H1 (cell line): ENCODE measurements around the gene PALM3. TPM values are rescaled to one million over a fixed set of nuclear protein-coding genes. Genes with fewer than 3 reads are reported as not detected.

Experiments
- CTCF ChIA-PET: fragments of 300-600 bp; sonication (Branson Sonifier 250); formaldehyde crosslinking; loops from one replicate; lab custom pipeline; 2021; ENCODE audit not compliant: partially characterized antibody; lab: Charles Lee
- POLR2A ChIA-PET: fragments of 300-600 bp; sonication (Branson Sonifier 250); formaldehyde crosslinking; loops from one replicate; lab custom pipeline; 2021; ENCODE audit warnings: inconsistent platforms; ENCODE audit not compliant: partially characterized antibody; lab: Charles Lee
- DNase-seq, 2 experiments: peaks; one replicate each; pipeline versions ENCODE4 v3.0.0 to v3.0.0-alpha.2; 2010 to 2022; ENCODE audit warnings: low spot score in 2 of 2, low read depth in 1 of 2, mixed read lengths in 1 of 2
- FAIRE-seq: peaks from 2 replicates; lab custom pipeline; 2011; peaks lifted over from hg19 to GRCh38; lab: Jason Lieb, UNC
- H2AFZ ChIP-seq: 2 replicates; pipeline ENCODE4 v1.8.1; 2012; ENCODE audit warnings: low read length, inconsistent platforms
- H2AK5ac ChIP-seq: 2 replicates; pipeline ENCODE4 v1.6.1; 2013; ENCODE audit warnings: low read depth, low read length
- H2BK120ac ChIP-seq: replicated peaks from 2 replicates; pipeline ENCODE3; 2013; ENCODE audit warnings: low read depth, low read length, inconsistent platforms
- H2BK12ac ChIP-seq: 2 replicates; pipeline ENCODE4 v1.6.1; 2013; ENCODE audit warnings: low read depth, low read length
- H2BK15ac ChIP-seq: 2 replicates; pipeline ENCODE4 v1.6.1; 2013; ENCODE audit warnings: low read length
- H2BK20ac ChIP-seq: 2 replicates; pipeline ENCODE4 v1.6.1; 2013; ENCODE audit warnings: low read length
- H2BK5ac ChIP-seq: 2 replicates; pipeline ENCODE4 v1.6.1; 2013; ENCODE audit warnings: low read depth, low read length
- H3K14ac ChIP-seq: 2 replicates; pipeline ENCODE4 v1.6.1; 2013; ENCODE audit warnings: inconsistent platforms; ENCODE audit not compliant: insufficient read length
- H3K18ac ChIP-seq: 2 replicates; pipeline ENCODE4 v1.6.1; 2013; ENCODE audit warnings: low read length; ENCODE audit errors: extremely low read depth
- H3K23ac ChIP-seq: 2 replicates; pipeline ENCODE4 v1.6.1; 2013; ENCODE audit warnings: inconsistent platforms; ENCODE audit not compliant: insufficient read length
- H3K23me2 ChIP-seq: 2 replicates; pipeline ENCODE4 v1.6.1; 2013; ENCODE audit warnings: low read depth, low read length
- H3K27ac ChIP-seq: 2 replicates; pipeline ENCODE4 v1.6.1; 2011; ENCODE audit warnings: low read depth, low read length, inconsistent platforms
- H3K27me3 ChIP-seq, 4 experiments: replicated peaks in 1 of 4; 1 replicate in 1 of 4; 2 replicates in 3 of 4; pipeline versions ENCODE4 v1.6.1 to v1.8.1; 2011 to 2013; ENCODE audit warnings: low read length in 3 of 4, mild to moderate bottlenecking in 3 of 4, inconsistent platforms in 2 of 4, mixed read lengths in 2 of 4, moderate library complexity in 1 of 4; ENCODE audit not compliant: control insufficient read depth in 3 of 4, insufficient read depth in 3 of 4; ENCODE audit errors: extremely low read depth in 1 of 4
- H3K36me3 ChIP-seq, 4 experiments: 2 replicates each; pipeline versions ENCODE4 v1.6.1 to v1.8.1; 2011 to 2013; ENCODE audit warnings: mild to moderate bottlenecking in 4 of 4, low read length in 3 of 4, moderate library complexity in 2 of 4, control low read depth in 1 of 4, inconsistent platforms in 1 of 4; ENCODE audit not compliant: insufficient read depth in 4 of 4, control insufficient read depth in 2 of 4
- H3K4ac ChIP-seq: replicated peaks from 2 replicates; pipeline ENCODE3; 2013; ENCODE audit warnings: low read length, low read depth, mixed read lengths, inconsistent platforms; ENCODE audit not compliant: insufficient read length
- H3K4me1 ChIP-seq, 4 experiments: replicated peaks in 1 of 4; 1 replicate in 1 of 4; 2 replicates in 3 of 4; pipeline versions ENCODE4 v1.6.1 to v1.8.1; 2011 to 2013; ENCODE audit warnings: low read length in 3 of 4, inconsistent platforms in 2 of 4, mixed read lengths in 1 of 4; ENCODE audit not compliant: insufficient read depth in 4 of 4, control insufficient read depth in 3 of 4
- H3K4me2 ChIP-seq, 2 experiments: 2 replicates each; pipeline versions ENCODE4 v1.6.1 to v1.8.1; 2011 to 2013; ENCODE audit warnings: low read depth in 2 of 2, low read length in 2 of 2, control low read depth in 1 of 2, inconsistent platforms in 1 of 2, mild to moderate bottlenecking in 1 of 2; ENCODE audit not compliant: insufficient read depth in 1 of 2
- H3K4me3 ChIP-seq, 4 experiments: fragments of 200-600, 300-600 bp in 1 of 4; sonication (generic), shearing (Covaris generic), sonication (Bioruptor Twin) in 1 of 4; 2 replicates each; pipeline versions ENCODE4 v1.5.1 to v1.8.1; 2011 to 2016; ENCODE audit warnings: low read length in 4 of 4, low read depth in 3 of 4, control low read depth in 2 of 4, inconsistent platforms in 2 of 4, mild to moderate bottlenecking in 2 of 4, mixed read lengths in 1 of 4, moderate library complexity in 1 of 4; ENCODE audit not compliant: insufficient read depth in 2 of 4; ENCODE audit errors: extremely low read depth in 1 of 4
- H3K56ac ChIP-seq: replicated peaks from 2 replicates; pipeline ENCODE3; 2013; ENCODE audit warnings: low read depth, mild to moderate bottlenecking, mixed read lengths, low read length, inconsistent platforms; ENCODE audit not compliant: insufficient read length
- H3K79me1 ChIP-seq: 2 replicates; pipeline ENCODE4 v1.6.1; 2013; ENCODE audit warnings: low read depth, low read length, control low read depth
- H3K79me2 ChIP-seq, 2 experiments: 2 replicates each; pipeline versions ENCODE4 v1.6.1 to v1.8.1; 2012 to 2013; ENCODE audit warnings: low read length in 2 of 2, mild to moderate bottlenecking in 2 of 2, inconsistent platforms in 1 of 2; ENCODE audit not compliant: insufficient read depth in 2 of 2, control insufficient read depth in 1 of 2
- H3K9ac ChIP-seq, 4 experiments: replicated peaks in 1 of 4; 1 replicate in 1 of 4; 2 replicates in 3 of 4; pipeline versions ENCODE4 v1.6.1 to v1.8.1; 2011 to 2013; ENCODE audit warnings: low read depth in 3 of 4, low read length in 3 of 4, control low read depth in 2 of 4, mild to moderate bottlenecking in 2 of 4, moderate library complexity in 2 of 4, inconsistent platforms in 1 of 4; ENCODE audit errors: extremely low read depth in 1 of 4
- H3K9me3 ChIP-seq, 2 experiments: 2 replicates each; pipeline versions ENCODE4 v1.6.1 to v1.8.1; 2012 to 2013; ENCODE audit warnings: mild to moderate bottlenecking in 2 of 2, moderate library complexity in 2 of 2, control low read depth in 1 of 2, inconsistent platforms in 1 of 2, low read depth in 1 of 2, low read length in 1 of 2, mixed read lengths in 1 of 2; ENCODE audit not compliant: insufficient read depth in 2 of 2
- H4K20me1 ChIP-seq, 2 experiments: replicated peaks in 1 of 2; 2 replicates each; pipeline versions ENCODE3 to v1.8.1; 2011 to 2013; ENCODE audit warnings: inconsistent platforms in 2 of 2, low read length in 2 of 2, mild to moderate bottlenecking in 1 of 2; ENCODE audit not compliant: insufficient read depth in 2 of 2, control insufficient read depth in 1 of 2
- H4K5ac ChIP-seq: 2 replicates; pipeline ENCODE4 v1.6.1; 2013; ENCODE audit warnings: low read length, low read depth, mixed read lengths, inconsistent platforms; ENCODE audit not compliant: insufficient read length
- H4K8ac ChIP-seq: 2 replicates; pipeline ENCODE4 v1.8.0; 2013; ENCODE audit warnings: mild to moderate bottlenecking, moderate library complexity, low read length, inconsistent platforms; ENCODE audit not compliant: insufficient read depth; ENCODE audit errors: extremely low read depth
- H4K91ac ChIP-seq: replicated peaks from 2 replicates; pipeline ENCODE3; 2013; ENCODE audit warnings: low read length, mixed read lengths, inconsistent platforms; ENCODE audit not compliant: insufficient read length
- ATF3 ChIP-seq: IDR thresholded peaks from 2 replicates; pipeline ENCODE4 v1.6.1; 2011; ENCODE audit warnings: low read depth, mild to moderate bottlenecking, low read length; ENCODE audit not compliant: insufficient read depth
- CBX5 ChIP-seq: fragments of 300-800, 300-1000 bp; sonication (generic); IDR thresholded peaks from 2 replicates; pipeline ENCODE4 v1.7.1; 2016; ENCODE audit warnings: antibody characterized with exemption, low read length, low read depth
- CREB1 ChIP-seq: IDR thresholded peaks from 2 replicates; pipeline ENCODE4 v1.6.1; 2012; ENCODE audit warnings: inconsistent platforms
- EGR1 ChIP-seq: IDR thresholded peaks from 2 replicates; pipeline ENCODE4 v1.6.1; 2011; ENCODE audit warnings: low read depth, low read length, borderline replicate concordance
- JUND ChIP-seq: IDR thresholded peaks from 2 replicates; pipeline ENCODE4 v1.6.1; 2011; ENCODE audit warnings: mild to moderate bottlenecking, improper control_type of control experiment, low read length
- NRF1 ChIP-seq: IDR thresholded peaks from 2 replicates; pipeline ENCODE4 v1.6.1; 2011; ENCODE audit warnings: mild to moderate bottlenecking, low read depth, low read length, improper control_type of control experiment
- RNF2 ChIP-seq: fragments of 200-900, 300-1000 bp; sonication (generic); IDR thresholded peaks from 2 replicates; pipeline ENCODE4 v1.7.1; 2016; ENCODE audit warnings: borderline replicate concordance, low read depth, mild to moderate bottlenecking, antibody characterized with exemption, low read length; ENCODE audit not compliant: poor library complexity, severe bottlenecking; ENCODE audit errors: missing control alignments
- SP4 ChIP-seq: IDR thresholded peaks from 2 replicates; pipeline ENCODE4 v1.6.1; 2012; ENCODE audit warnings: low read length, inconsistent platforms
- SUZ12 ChIP-seq: fragments of 200-600 bp; sonication (generic); IDR thresholded peaks from 2 replicates; pipeline ENCODE4 v1.6.1; 2012; ENCODE audit warnings: mild to moderate bottlenecking, inconsistent platforms, low read length, moderate library complexity, mixed read lengths
- TAF7 ChIP-seq: optimal IDR thresholded peaks from 2 replicates; pipeline ENCODE3; 2011; ENCODE audit warnings: low read depth, mild to moderate bottlenecking, inconsistent platforms, low read length, moderate library complexity, borderline replicate concordance
- TBP ChIP-seq: IDR thresholded peaks from 2 replicates; pipeline ENCODE4 v1.6.1; 2011; ENCODE audit warnings: low read depth, low read length, improper control_type of control experiment
- TCF12 ChIP-seq: IDR thresholded peaks from 2 replicates; pipeline ENCODE4 v1.6.1; 2011; ENCODE audit warnings: low read depth, mild to moderate bottlenecking, low read length
- WGBS, 2 experiments: shearing (Covaris generic) in 1 of 2; methylation state at CpG; one replicate each; pipeline versions ENCODE4 v1.1.6 to v1.1.7; 2013 to 2015; ENCODE audit warnings: low lambda C conversion rate in 2 of 2, mixed read lengths in 2 of 2, inconsistent platforms in 1 of 2, low coverage in 1 of 2, missing lambda C conversion rate in 1 of 2; ENCODE audit not compliant: insufficient replicate concordance in 2 of 2, insufficient coverage in 1 of 2, insufficient read length in 1 of 2; ENCODE audit errors: extremely low coverage in 1 of 2, missing lambda C conversion rate in 1 of 2; 5-methylcytosine and 5-hydroxymethylcytosine counted together
- polyA plus RNA-seq, 7 experiments: library from polyadenylated mRNA; depleted of rRNA in 3 of 7; stranded (reverse) in 5 of 7; unstranded in 2 of 7; fragments of >200 nt in 5 of 7; fragments of 200-250 nt in 2 of 7; gene quantifications; 1 replicate in 5 of 7; 2 replicates in 1 of 7; 4 replicates in 1 of 7; pipeline versions ENCODE4 v1.2.1 to v1.2.3, GENCODE V29; 2011 to 2013; ENCODE audit warnings: missing spikeins in 2 of 7, mixed read lengths in 2 of 7
- total RNA-seq: library from RNA; stranded (reverse); fragmentation: NEBNext Ultra II Directional; extraction: Animal tissue kit (Norgen Biotek cat#: 25700); gene quantifications from 2 replicates; pipeline ENCODE4 v1.2.1, GENCODE V29; 2021

Gene PALM3
- total and polyA plus RNA-seq, 2 of the 8 experiments (the other 6 are each of a cell fraction or from before 2014, with no cell fraction given), result 5.8 to 31.3 TPM

GRCh38 chr19:14056741-14057356 lies 5.0 kb downstream of the PALM3 start:
- peak overlapping the region; percentile 68 to 77 for H3K4me2 ChIP-seq
- no peak for DNase-seq
- ChIA-PET POLR2A (interaction anchor here (0.7 to 1.9 kb wide), 13 partner anchors 8 to 175 kb away, joined by 3 to 6 read pairs (median 4); partner anchors contain the start of gene ASF1B), CTCF (interaction anchor here (0.8 to 6.4 kb wide), 18 partner anchors 8 to 271 kb away, joined by 3 to 76 read pairs (median 4); partner anchors contain the start of genes C19orf67, IL27RA and MISP3)
- no peaks in the 10 kb centered on the region for H3K79me2 ChIP-seq
- no peak overlapping the region for H2BK12ac ChIP-seq
- H3K23ac ChIP-seq, result no peak overlapping the region
- H3K4me1 ChIP-seq, result peaks cover 0 to 10% (median 3%) of the 10 kb centered on the region in 4 experiments; a peak in 4 of 7 replicates
- 0 out of 2 replicates have a peak overlapping the region, but pooled peaks have one; percentile 29 for H2BK15ac ChIP-seq
- H2AK5ac ChIP-seq, result 0 out of 2 replicates have a peak overlapping the region, but pooled peaks have one; percentile 65
- H4K5ac ChIP-seq, result no peak overlapping the region
- no peak overlapping the region for H2BK5ac ChIP-seq
- H3K9ac ChIP-seq, result no peak overlapping the region; a peak in 1 of 7 replicates
- no peak overlapping the region for H3K14ac ChIP-seq
- whole genome bisulfite sequencing, 2 experiments, result 40% methylated on average over 9 of the region's 19 CpGs; no CpG with 5 or more reads in 1 of the 2 experiments
- no peak overlapping the region for H2BK20ac ChIP-seq
- H3K27ac ChIP-seq, result no peak overlapping the region
- H4K20me1 ChIP-seq, result peaks cover 0 to 2% of the 10 kb centered on the region in 2 experiments
- H3K56ac ChIP-seq, result no peak overlapping the region
- peaks cover 12% of the 10 kb centered on the region; the same call in 1 of the 2 replicates for H3K23me2 ChIP-seq
- H3K36me3 ChIP-seq, result no peaks in the 10 kb centered on the region
- H4K91ac ChIP-seq, result no peak overlapping the region
- peaks cover 5 to 19% (median 14%) of the 10 kb centered on the region in 4 experiments for H3K27me3 ChIP-seq
- H2AFZ ChIP-seq, result no peak overlapping the region
- peak overlapping the region; percentile 49 to 82 (median 58) for H3K4me3 ChIP-seq
- H3K79me1 ChIP-seq, result no peaks in the 10 kb centered on the region
- no peak overlapping the region; the same call in 1 of the 2 replicates for H3K18ac ChIP-seq
- no peak for FAIRE-seq
- H4K8ac ChIP-seq, result no peak overlapping the region
- no peak overlapping the region for H3K4ac ChIP-seq
- H3K9me3 ChIP-seq, result no peaks in the 10 kb centered on the region; a peak in 1 of 4 replicates
- no peak overlapping the region for H2BK120ac ChIP-seq
- TF ChIP-seq NRF1 (no peak), JUND (no peak), TCF12 (no peak), TAF7 (no peak), ATF3 (no peak), SP4 (no peak), CBX5 (no peak), EGR1 (no peak), RNF2 (no peak), TBP (no peak), SUZ12 (no peak; the same call in 1 of the 2 replicates), CREB1 (no peak)
